GM15510 (cell line): ENCODE results near the gene WDR59.

ENCODE experiments used
- POLR2A ChIP-seq: IDR thresholded peaks from 3 replicates; pipeline ENCODE4 v1.6.1; 2011; ENCODE audit warnings: borderline replicate concordance; ENCODE audit not compliant: insufficient read length; ENCODE audit errors: extremely low read depth

Gene WDR59

GRCh38 chr16:74995986-74996385 is 11.1 kb upstream of the WDR59 start:
- no peak for TF ChIP-seq POLR2A

- TF ChIP-seq POLR2A, result no peak
These were observed 6.9 kb upstream of the WDR59 start for GRCh38 chr16:74991593-74992403.

GRCh38 chr16:74991268-74991592 is 6.3 kb upstream of the WDR59 start:
- no peak for TF ChIP-seq POLR2A

- no peak for TF ChIP-seq POLR2A
These were observed 5.9 kb upstream of the WDR59 start for GRCh38 chr16:74990832-74991231.

- TF ChIP-seq POLR2A, result no peak
These were observed 2.2 kb upstream of the WDR59 start for GRCh38 chr16:74987027-74987681.

GRCh38 chr16:74984194-74984528 is 762 bp downstream of the WDR59 start:
- no peak for TF ChIP-seq POLR2A

- TF ChIP-seq POLR2A, result no peak
These were observed 2.7 kb downstream of the WDR59 start for GRCh38 chr16:74982256-74982655.

GRCh38 chr16:74975591-74975990 is 9.3 kb downstream of the WDR59 start:
- TF ChIP-seq POLR2A, result no peak

- no peak for TF ChIP-seq POLR2A
These were observed 11.6 kb downstream of the WDR59 start for GRCh38 chr16:74973304-74973703.

GRCh38 chr16:74954763-74955162 is 30.2 kb downstream of the WDR59 start:
- no peak for TF ChIP-seq POLR2A

- TF ChIP-seq POLR2A, result no peak
These were observed 33.2 kb downstream of the WDR59 start for GRCh38 chr16:74951681-74952080.

GRCh38 chr16:74951206-74951605 is 33.7 kb downstream of the WDR59 start:
- no peak for TF ChIP-seq POLR2A

- no peak for TF ChIP-seq POLR2A
These were observed 34.4 kb downstream of the WDR59 start for GRCh38 chr16:74950511-74950910.

- TF ChIP-seq POLR2A, result no peak
These were observed 35.6 kb downstream of the WDR59 start for GRCh38 chr16:74949309-74949708.

GRCh38 chr16:74944466-74944865 is 40.5 kb downstream of the WDR59 start:
- TF ChIP-seq POLR2A, result no peak
